Neuron (in vitro differentiated cells): ENCODE results near the gene INPP4A.

Source experiments
- H2AFZ ChIP-seq: one replicate; pipeline ENCODE4 v1.6.1; 2013; ENCODE audit warnings: low read depth, mild to moderate bottlenecking, inconsistent platforms, low read length, moderate library complexity
- H3K27me3 ChIP-seq: one replicate; pipeline ENCODE4 v1.6.1; 2013; ENCODE audit warnings: low read length; ENCODE audit not compliant: insufficient read depth
- H3K36me3 ChIP-seq: one replicate; pipeline ENCODE4 v1.6.1; 2013; ENCODE audit warnings: low read length; ENCODE audit not compliant: insufficient read depth
- H3K4me1 ChIP-seq: one replicate; pipeline ENCODE4 v1.6.1; 2013; ENCODE audit warnings: low read length; ENCODE audit not compliant: insufficient read depth
- H3K4me3 ChIP-seq: 2 replicates; pipeline ENCODE4 v1.5.1; 2013; ENCODE audit warnings: mild to moderate bottlenecking, low read length, moderate library complexity
- H3K9me3 ChIP-seq: one replicate; pipeline ENCODE4 v1.6.1; 2013; ENCODE audit warnings: low read length

INPP4A gene

DNA sequence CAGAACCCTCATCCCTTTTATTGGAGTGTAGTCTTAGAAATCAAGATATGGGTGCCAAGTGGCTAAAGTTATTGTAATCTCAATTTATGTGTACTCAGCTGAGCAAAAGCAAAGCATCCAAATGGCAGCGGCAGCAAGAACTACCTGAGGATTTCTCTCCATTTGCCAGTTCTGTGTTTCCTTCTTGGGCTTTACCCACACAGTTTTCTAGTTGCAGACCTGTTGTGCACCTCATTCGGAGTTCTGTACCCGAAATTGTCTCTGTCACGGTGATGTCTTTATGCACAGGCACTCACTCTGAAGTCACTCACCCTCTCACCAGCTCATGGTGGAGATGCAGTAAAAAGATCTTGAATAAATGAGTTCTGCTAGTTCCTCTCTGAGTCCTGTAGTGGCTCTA lies 43.6 kb downstream of the INPP4A start:
- H3K9me3 ChIP-seq, result no peaks in the 10 kb centered on the region
- no peaks in the 10 kb centered on the region for H3K27me3 ChIP-seq
- peaks cover 3% of the 10 kb centered on the region for H3K36me3 ChIP-seq

DNA sequence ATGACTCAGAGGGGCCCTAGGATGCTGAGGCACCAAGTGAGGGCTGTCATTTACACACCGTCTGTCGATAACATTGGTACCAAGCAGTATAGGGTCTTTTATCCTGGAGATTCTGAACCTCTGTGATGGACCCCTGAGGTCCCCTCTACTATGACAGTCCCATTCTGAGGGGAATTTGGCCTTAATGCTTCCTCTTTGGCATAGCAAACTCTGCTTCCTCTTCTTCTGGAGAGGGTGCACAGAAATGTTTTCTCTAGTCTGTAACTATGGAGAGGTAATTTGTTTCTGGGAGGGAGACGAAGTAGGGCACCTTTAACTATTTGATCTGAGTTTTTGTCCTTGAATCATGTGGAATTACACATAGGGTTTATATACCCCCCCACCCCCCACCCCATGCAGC lies 44.8 kb downstream of the INPP4A start:
- Histone ChIP-seq H3K4me3 (no peak overlapping the region), H3K4me1 (no peaks in the 10 kb centered on the region)

More for the DNA sequence above, 43.6 kb downstream of the INPP4A start:
- Histone ChIP-seq H3K4me3 (no peak overlapping the region), H2AFZ (no peak overlapping the region), H3K4me1 (no peaks in the 10 kb centered on the region)

DNA sequence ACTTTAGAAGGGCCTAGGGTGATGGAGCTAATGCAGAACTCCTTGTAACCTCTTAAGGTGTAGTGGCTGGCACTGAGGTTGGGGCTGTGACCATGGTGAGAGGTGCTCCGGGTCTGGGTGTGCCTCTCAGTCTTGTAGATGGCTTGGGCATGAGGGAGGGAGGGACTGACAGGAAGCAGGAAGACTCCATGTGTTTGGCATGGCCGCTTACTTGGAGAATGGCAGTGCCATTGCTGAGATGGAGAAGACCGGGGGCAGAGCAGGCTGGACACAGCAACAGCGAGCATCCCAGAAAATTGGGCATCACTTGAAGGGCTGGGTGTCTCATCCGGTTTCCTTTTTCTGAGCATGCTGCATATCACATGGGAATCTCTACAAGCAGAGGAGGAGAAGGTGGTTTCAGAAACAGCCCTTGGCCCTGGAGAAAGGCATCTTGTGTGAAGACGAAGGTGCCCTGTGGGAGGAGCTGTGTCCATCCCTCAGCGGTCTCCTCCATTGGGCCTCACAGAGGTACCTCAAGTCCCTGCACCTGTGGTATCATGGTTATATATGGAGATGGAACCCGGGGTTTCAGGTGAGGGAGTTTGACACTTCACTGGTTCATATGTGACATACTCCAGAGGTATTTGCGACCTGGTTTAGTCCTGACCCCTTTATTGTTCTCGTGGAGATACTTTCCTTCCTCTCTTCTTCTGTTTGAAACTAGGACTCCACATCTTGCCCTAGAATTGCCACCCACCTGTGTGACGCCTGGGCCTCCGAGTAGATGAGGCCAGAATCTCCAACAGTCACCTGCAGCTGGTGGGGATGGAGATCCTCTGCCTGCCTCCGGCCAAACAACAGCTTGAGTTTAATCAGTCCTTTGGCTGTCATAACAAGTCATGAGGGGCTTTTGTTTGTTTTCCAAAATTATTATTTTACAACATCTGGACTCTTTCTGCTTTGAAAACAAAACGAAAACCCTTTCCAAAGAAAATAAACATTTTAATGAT lies 45.6 kb downstream of the INPP4A start:
- no peaks in the 10 kb centered on the region for H3K4me1 ChIP-seq
- no peaks in the 10 kb centered on the region for H3K27me3 ChIP-seq
- peaks cover 3% of the 10 kb centered on the region for H3K36me3 ChIP-seq
- H3K4me3 ChIP-seq, result no peak overlapping the region
- H3K9me3 ChIP-seq, result peaks cover 4% of the 10 kb centered on the region
- no peak overlapping the region for H2AFZ ChIP-seq

More for the DNA sequence above, 44.8 kb downstream of the INPP4A start:
- Histone ChIP-seq H3K9me3 (peaks cover under 1% of the 10 kb centered on the region), H2AFZ (no peak overlapping the region), H3K36me3 (peaks cover 3% of the 10 kb centered on the region), H3K27me3 (no peaks in the 10 kb centered on the region)

DNA sequence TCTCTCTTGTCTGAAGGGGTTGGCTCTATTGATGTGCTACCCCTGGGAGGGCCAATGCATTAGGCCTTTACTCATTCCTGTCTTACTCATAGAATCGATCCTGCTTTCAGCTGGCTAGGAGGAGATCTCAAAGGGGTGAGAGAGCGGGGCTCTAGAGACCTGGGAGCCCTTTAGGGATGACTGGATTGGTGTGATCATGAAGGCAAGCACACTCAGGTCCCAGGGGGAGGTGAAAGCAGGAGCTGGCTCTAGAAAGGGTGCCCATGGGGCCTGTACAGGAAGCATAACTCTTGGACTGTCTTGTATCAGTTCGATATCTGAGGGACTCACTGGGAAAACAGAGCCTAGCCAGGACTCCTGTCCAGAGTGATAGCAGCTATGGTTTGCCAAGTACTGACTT lies 47.8 kb downstream of the INPP4A start:
- H3K4me1 ChIP-seq, result no peaks in the 10 kb centered on the region
- peaks cover 10% of the 10 kb centered on the region for H3K9me3 ChIP-seq
- H2AFZ ChIP-seq, result no peak overlapping the region
- peaks cover 3% of the 10 kb centered on the region for H3K36me3 ChIP-seq
- no peaks in the 10 kb centered on the region for H3K27me3 ChIP-seq
- H3K4me3 ChIP-seq, result no peak overlapping the region

DNA sequence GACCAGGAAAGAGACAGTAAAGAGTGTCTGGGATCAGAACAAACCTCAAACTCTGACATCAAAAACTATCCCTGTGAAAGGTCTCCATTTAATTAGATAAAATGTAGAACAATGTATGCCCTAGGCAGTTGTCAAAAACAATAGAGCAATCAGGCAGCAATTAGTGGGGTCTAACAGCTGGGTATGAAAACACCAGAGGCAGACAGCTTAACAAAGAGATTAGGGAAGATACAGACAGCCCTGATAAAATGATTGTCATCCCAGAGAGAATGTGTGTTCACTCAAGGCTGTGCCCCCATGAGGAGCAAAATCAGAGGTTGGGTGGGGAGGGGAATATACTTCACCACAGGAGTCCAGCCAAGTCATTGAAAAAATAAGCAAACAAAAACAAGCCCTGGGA lies 50.0 kb downstream of the INPP4A start:
- H3K4me1 ChIP-seq, result no peaks in the 10 kb centered on the region
- H3K9me3 ChIP-seq, result peaks cover 15% of the 10 kb centered on the region
- no peak overlapping the region for H2AFZ ChIP-seq
- no peak overlapping the region for H3K4me3 ChIP-seq
- H3K27me3 ChIP-seq, result no peaks in the 10 kb centered on the region
- H3K36me3 ChIP-seq, result peaks cover 3% of the 10 kb centered on the region

DNA sequence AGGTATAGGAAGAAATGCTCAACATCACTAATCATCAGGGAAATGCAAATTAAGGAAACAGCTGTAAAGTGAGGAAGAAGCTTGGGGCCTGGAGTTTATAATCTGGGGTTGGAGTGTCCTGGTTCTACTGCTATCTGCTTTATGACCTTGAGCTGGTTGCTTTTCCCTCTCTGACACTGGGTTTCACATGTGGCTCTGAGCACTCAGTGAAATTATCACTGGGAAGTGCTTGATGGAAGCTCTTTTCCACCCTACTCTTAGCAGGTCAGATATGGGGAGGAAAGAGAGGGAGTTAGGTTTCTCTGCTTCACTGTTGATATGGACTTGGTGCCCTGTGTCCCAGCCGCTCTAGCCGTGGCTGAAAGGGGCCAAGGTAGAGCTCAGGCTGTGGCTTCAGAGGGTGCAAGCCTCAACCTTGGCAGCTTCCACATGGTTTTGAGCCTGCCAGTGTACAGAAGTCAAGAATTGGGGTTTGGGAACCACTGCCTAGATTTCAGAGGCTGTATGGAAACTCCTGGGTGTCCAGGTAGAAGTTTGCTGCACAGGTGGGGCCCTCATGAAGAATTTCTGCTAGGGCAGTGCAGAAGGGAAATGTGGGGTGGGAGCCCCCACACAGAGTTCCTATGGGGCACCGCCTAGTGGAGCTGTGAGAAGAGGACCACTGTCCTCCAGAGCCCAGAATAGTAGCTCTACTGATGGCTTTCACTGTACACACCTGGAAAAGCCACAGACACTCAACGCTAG lies 52.3 kb downstream of the INPP4A start:
- H3K4me3 ChIP-seq, result no peak overlapping the region
- no peaks in the 10 kb centered on the region for H3K36me3 ChIP-seq
- peaks cover 15% of the 10 kb centered on the region for H3K9me3 ChIP-seq
- H3K4me1 ChIP-seq, result peaks cover 10% of the 10 kb centered on the region
- H2AFZ ChIP-seq, result no peak overlapping the region
- no peaks in the 10 kb centered on the region for H3K27me3 ChIP-seq

DNA sequence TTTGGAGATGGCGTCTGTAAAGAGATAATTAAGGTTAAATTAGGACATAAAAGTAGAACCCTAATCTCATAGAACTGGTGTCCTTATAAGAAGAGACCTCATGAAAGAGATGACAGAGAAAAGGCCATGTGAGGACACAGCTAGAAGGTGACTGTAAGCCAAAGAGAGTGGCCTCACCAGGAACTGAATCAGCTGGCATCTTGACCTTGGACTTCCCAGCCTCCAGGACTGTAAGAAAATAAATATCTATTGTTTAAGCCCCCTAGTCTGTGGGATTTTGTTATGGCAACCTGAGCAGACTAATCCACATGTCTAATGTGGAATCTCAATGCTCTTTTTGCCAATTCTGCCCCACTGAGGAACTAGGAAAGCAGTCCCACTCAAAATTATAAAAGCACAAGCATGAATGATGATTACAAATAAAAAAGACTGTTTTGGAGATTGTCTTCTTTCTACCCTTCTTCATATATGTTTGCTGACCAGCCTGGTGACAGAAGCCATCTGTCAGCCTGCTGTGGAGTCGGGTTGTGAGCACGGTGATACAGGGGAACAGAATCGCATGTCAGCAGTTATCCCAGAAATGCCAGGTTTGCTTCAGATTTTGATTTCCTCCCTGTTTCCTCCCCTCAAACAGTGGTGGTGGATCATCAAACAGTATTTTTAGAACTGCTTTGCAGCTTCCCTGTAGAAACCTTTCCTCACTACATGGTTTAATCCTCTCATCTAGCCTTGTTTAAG lies 54.2 kb downstream of the INPP4A start:
- H3K4me1 ChIP-seq, result peaks cover 30% of the 10 kb centered on the region
- H3K36me3 ChIP-seq, result no peaks in the 10 kb centered on the region
- no peak overlapping the region for H2AFZ ChIP-seq
- peaks cover 15% of the 10 kb centered on the region for H3K9me3 ChIP-seq
- H3K4me3 ChIP-seq, result no peak overlapping the region
- no peaks in the 10 kb centered on the region for H3K27me3 ChIP-seq

DNA sequence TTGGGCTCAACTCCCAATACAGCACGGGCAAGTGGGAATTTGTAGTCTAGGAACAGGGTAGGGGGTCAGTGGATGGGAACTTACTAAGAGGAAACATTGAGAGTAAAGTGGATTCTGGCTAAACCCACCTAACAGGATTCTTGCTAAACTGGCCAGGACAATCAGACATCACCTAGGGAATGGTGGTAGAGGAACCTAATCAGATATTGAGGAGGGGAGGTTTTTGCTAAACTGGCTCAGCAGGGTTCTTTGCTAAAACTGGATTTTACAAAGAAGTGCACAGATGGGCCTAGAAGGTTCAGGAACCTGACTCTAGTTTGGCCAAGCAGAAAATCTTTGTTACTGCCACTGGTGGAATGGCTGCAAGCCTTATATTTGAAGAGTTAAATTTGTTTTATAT lies 55.9 kb downstream of the INPP4A start:
- Histone ChIP-seq H3K27me3 (no peaks in the 10 kb centered on the region), H3K9me3 (peaks cover 11% of the 10 kb centered on the region), H3K4me3 (no peak overlapping the region), H2AFZ (no peak overlapping the region), H3K36me3 (no peaks in the 10 kb centered on the region), H3K4me1 (peaks cover 47% of the 10 kb centered on the region)

DNA sequence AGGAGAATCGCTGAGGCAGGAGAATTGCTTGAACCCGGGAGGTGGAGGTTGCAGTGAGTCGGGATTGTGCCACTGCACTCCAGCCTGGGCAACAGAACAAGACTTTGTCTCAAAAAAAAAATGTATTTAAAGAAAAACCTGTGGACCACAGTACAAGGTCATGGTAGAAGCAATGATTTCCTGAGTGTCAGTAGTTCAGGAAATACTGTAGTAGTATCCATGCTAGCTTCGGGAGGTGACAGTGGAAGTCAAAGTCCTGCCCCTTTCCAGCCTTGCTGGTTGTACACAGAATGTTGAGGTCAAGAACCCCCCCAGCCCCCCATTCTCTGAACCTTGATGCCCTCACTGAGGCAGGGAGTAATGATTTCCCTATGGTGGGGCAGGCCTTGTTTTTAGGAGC lies 56.6 kb downstream of the INPP4A start:
- Histone ChIP-seq H3K36me3 (no peaks in the 10 kb centered on the region), H3K4me1 (peaks cover 53% of the 10 kb centered on the region), H3K9me3 (peaks cover 11% of the 10 kb centered on the region), H3K27me3 (no peaks in the 10 kb centered on the region), H2AFZ (no peak overlapping the region), H3K4me3 (no peak overlapping the region)

DNA sequence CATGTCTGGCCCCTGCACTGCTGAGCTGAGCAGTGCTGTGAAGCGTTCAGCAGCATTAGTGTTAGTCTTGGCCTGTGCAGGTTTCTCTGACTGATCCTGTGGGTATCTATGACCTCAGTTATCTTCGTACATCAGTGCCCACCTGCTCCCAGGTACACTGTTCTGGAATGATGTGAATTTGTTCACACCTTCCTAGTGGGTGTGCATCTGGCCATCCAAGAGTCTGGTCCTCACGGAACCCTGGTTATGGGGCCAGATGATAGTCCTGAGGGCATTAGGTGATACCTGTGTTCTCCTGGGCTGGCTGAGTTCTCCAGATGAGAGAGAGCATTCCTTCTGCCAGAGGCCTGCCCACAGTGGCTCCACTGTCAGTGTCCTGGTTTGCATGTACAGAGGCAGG lies 57.2 kb downstream of the INPP4A start:
- H2AFZ ChIP-seq, result no peak overlapping the region
- no peaks in the 10 kb centered on the region for H3K27me3 ChIP-seq
- peaks cover 57% of the 10 kb centered on the region for H3K4me1 ChIP-seq
- no peaks in the 10 kb centered on the region for H3K36me3 ChIP-seq
- H3K9me3 ChIP-seq, result peaks cover 8% of the 10 kb centered on the region
- H3K4me3 ChIP-seq, result no peak overlapping the region

DNA sequence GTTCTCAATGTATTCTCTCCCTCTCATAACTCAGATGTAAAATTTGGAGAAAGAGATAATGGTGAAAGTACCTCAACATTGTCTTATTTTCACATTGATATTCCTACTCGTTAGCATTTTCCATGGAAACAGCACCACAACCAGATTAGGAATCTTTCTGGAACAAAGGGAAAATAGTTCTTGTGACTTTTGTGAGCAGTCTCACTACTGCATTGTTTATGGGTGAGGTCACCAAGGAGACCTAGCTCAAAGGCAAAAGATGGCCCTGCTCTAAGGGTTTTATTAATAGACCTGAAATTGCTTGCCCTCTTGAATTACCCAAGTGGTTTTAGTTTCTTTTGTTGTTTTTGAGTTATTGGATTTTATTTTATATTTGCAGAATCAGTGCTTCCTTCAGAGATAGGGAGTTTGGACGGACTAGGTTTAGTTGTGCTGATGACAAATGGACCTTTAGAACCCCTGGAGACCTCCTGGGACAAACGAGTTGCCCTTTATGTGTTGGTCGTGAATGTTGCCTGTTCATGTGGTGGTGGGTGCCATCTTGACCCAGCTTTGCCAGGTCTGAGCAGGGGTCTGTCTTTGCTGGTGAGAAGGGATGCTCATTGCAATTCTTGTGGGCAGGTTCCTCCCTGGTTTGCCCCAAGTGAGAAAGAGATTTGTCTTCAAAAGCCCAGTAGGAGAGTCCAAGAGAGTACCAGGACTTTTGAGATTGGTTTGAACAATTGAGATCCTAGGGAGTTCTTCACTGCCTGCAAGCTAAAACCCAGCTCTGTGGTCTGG lies 58.1 kb downstream of the INPP4A start:
- peaks cover 5% of the 10 kb centered on the region for H3K9me3 ChIP-seq
- H3K27me3 ChIP-seq, result no peaks in the 10 kb centered on the region
- peaks cover 57% of the 10 kb centered on the region for H3K4me1 ChIP-seq
- H3K36me3 ChIP-seq, result no peaks in the 10 kb centered on the region
- no peak overlapping the region for H2AFZ ChIP-seq
- H3K4me3 ChIP-seq, result no peak overlapping the region

DNA sequence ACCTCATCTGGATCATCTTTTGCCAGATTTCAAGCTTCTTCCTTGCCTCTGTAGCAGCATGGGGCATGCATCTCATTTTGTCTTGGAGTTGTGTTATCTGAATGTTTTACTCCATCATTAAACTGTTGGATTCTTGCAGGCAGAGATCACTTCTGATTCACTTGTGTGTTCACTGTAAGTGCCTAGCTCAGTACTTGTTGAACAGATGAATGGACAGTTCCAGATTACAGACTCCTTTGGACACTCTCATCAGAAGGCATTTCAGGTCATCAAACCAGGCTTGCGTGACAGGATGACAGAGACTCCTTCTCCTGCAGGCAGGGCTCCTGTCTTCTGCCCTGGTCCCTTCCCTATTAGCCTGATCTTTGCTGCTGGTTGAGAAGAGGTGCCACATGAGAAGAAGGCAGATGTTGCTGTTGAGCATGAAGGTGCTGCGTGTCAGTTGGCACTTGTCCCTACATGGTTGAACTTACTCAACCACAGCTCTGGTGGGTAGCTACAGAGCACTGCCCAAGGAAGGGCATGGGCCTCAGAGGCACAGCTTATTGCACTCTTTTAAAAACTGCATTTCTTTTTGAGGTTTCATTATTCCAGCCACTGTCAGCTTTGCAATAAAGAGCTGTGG lies 58.9 kb downstream of the INPP4A start:
- no peaks in the 10 kb centered on the region for H3K9me3 ChIP-seq
- no peaks in the 10 kb centered on the region for H3K36me3 ChIP-seq
- no peak overlapping the region for H2AFZ ChIP-seq
- H3K27me3 ChIP-seq, result no peaks in the 10 kb centered on the region
- no peak overlapping the region for H3K4me3 ChIP-seq
- H3K4me1 ChIP-seq, result peaks cover 58% of the 10 kb centered on the region
